ENCODE results near the gene CRB3.

The CRB3 gene

DNA sequence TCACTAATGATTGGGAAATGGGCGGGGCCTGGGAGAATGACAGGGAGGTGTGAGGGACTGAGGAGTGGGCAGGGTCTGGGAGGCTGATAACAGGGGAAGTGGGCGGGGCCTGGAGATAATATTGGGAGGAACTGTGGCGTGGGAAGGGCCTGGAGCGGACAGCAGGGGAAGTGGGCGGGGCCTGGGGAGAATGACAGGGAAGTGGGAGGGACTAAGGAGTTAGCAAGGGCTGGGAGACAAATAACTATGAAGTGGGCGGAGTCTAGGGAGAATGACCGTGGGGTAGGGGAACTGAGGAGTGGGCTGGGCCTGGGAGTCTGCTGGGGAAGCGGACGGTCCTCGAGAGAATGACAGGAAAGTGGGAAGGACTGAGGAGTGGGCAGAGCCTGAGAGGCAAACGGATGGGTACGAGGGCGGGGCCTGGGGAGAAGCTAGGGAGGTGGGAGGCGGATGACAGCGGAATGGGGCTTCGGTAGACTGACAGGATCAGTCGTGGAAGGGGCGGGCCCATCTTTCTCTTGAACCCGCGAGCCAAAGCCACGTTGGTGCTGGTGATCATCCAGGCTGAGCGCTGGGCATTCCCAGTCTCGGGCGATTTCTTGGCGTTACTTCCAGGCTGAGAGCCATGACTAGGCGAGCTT, 52.1 kb downstream of the CRB3 start:
- no peaks in the 10 kb centered on the region for H3K36me3 ChIP-seq (ENCODE audit: insufficient read depth)
- H3K79me2 ChIP-seq (ENCODE audit: insufficient read depth, low read depth) = no peaks in the 10 kb centered on the region
- H3K4me3 ChIP-seq (IDR thresholded peaks at IDR 0.05; ENCODE audit: insufficient read depth, low read depth, low read length) = no peak overlapping the region
- peak overlapping the region; percentile 59 for H3K4me2 ChIP-seq
- peak overlapping the region; percentile 49 for H3K27ac ChIP-seq
- H2AFZ ChIP-seq (ENCODE audit: low read depth) = peak overlapping the region; percentile 84
- no peak for TF ChIP-seq CTCF (conservative IDR thresholded peaks at IDR 0.05; ENCODE audit: low read depth, low read length)
- no peaks in the 10 kb centered on the region for H3K27me3 ChIP-seq (ENCODE audit: insufficient read depth, low read depth)
- peaks cover 25% of the 10 kb centered on the region for H3K4me1 ChIP-seq (ENCODE audit: low read depth, poor library complexity, severe bottlenecking)
- H4K20me1 ChIP-seq (ENCODE audit: insufficient read depth) = no peaks in the 10 kb centered on the region
- peak overlapping the region; percentile 60; the same call in 1 of the 2 replicates for H3K9ac ChIP-seq
